Neutrophil (primary cell): Measurements from ENCODE around the gene ZNF148.

Source experiments
- H3K27ac ChIP-seq: fragments of 200-600 bp; sonication (generic); 2 replicates; pipeline ENCODE4 v1.5.1; 2016; ENCODE audit warnings: mild to moderate bottlenecking, moderate library complexity
- H3K27me3 ChIP-seq: fragments of 200-600 bp; sonication (generic); 2 replicates; pipeline ENCODE4 v1.6.0; 2016; ENCODE audit warnings: mild to moderate bottlenecking
- H3K36me3 ChIP-seq: fragments of 200-600 bp; sonication (generic); 2 replicates; pipeline ENCODE4 v1.5.1; 2017
- H3K4me1 ChIP-seq, 2 experiments: fragments of 200-600 bp in 1 of 2; sonication (generic) in 1 of 2; 1 replicate in 1 of 2; 2 replicates in 1 of 2; pipeline versions ENCODE4 v1.5.1 to v1.6.1; 2013 to 2016; ENCODE audit warnings: low read depth in 1 of 2, low read length in 1 of 2, mild to moderate bottlenecking in 1 of 2, moderate library complexity in 1 of 2; ENCODE audit not compliant: control insufficient read depth in 1 of 2, insufficient read depth in 1 of 2
- H3K4me3 ChIP-seq, 2 experiments: fragments of 200-600 bp in 1 of 2; sonication (generic) in 1 of 2; 1 replicate in 1 of 2; 2 replicates in 1 of 2; pipeline ENCODE4 v1.5.1; 2013 to 2016; ENCODE audit warnings: low read depth in 1 of 2, low read length in 1 of 2, mild to moderate bottlenecking in 1 of 2, moderate library complexity in 1 of 2
- H3K9me3 ChIP-seq: fragments of 200-600 bp; sonication (generic); 2 replicates; pipeline ENCODE4 v1.5.1; 2016
- TF ChIP-seq, protein P1 (sequence below): fragments of 200-600 bp; sonication (generic); IDR thresholded peaks from 2 replicates; pipeline ENCODE4 v1.5.1; 2016; ENCODE audit warnings: antibody characterized with exemption

ZNF148 gene, protein sequence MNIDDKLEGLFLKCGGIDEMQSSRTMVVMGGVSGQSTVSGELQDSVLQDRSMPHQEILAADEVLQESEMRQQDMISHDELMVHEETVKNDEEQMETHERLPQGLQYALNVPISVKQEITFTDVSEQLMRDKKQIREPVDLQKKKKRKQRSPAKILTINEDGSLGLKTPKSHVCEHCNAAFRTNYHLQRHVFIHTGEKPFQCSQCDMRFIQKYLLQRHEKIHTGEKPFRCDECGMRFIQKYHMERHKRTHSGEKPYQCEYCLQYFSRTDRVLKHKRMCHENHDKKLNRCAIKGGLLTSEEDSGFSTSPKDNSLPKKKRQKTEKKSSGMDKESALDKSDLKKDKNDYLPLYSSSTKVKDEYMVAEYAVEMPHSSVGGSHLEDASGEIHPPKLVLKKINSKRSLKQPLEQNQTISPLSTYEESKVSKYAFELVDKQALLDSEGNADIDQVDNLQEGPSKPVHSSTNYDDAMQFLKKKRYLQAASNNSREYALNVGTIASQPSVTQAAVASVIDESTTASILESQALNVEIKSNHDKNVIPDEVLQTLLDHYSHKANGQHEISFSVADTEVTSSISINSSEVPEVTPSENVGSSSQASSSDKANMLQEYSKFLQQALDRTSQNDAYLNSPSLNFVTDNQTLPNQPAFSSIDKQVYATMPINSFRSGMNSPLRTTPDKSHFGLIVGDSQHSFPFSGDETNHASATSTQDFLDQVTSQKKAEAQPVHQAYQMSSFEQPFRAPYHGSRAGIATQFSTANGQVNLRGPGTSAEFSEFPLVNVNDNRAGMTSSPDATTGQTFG

GRCh38 chr3:125374996-125375941 lies at the start of gene ZNF148:
TSS of gene ZNF148 (minus strand) at chr3:125375325. CDS start at chr3:125313640, 61,685 bp downstream.
- no peaks in the 10 kb centered on the region for H3K36me3 ChIP-seq
- H3K27me3 ChIP-seq, result no peaks in the 10 kb centered on the region
- peak within 1 kb of the TSS; percentile 86 to 89 for H3K4me3 ChIP-seq
- H3K27ac ChIP-seq, result peak within 1 kb of the TSS; percentile 86
- peaks cover 21 to 24% of the 10 kb centered on the region in 2 experiments for H3K4me1 ChIP-seq
- TF ChIP-seq, protein P1, sequence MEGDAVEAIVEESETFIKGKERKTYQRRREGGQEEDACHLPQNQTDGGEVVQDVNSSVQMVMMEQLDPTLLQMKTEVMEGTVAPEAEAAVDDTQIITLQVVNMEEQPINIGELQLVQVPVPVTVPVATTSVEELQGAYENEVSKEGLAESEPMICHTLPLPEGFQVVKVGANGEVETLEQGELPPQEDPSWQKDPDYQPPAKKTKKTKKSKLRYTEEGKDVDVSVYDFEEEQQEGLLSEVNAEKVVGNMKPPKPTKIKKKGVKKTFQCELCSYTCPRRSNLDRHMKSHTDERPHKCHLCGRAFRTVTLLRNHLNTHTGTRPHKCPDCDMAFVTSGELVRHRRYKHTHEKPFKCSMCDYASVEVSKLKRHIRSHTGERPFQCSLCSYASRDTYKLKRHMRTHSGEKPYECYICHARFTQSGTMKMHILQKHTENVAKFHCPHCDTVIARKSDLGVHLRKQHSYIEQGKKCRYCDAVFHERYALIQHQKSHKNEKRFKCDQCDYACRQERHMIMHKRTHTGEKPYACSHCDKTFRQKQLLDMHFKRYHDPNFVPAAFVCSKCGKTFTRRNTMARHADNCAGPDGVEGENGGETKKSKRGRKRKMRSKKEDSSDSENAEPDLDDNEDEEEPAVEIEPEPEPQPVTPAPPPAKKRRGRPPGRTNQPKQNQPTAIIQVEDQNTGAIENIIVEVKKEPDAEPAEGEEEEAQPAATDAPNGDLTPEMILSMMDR, result peak; percentile 46
- H3K9me3 ChIP-seq, result no peaks in the 10 kb centered on the region

DNA sequence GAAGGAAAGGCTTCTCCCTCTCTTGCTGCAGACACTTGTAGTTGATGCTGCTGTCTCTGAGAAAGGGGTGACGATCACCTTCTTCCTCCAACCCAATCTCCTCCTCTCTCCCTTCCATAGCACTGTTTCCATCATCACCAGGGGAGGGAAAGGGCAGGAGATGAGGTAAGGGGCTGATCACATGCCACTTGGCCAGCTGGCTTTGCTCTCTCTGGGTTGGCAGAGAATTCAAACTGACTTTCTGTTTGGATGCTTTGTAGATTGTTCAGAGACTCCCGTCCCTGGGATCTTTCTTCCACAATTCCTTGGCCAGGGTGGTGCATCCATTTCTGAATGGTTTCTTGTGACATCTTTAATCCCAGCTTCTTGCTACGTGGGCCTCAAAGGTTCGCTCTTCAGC lies 43.2 kb upstream of the ZNF148 start:
- Histone ChIP-seq H3K4me3 (no peak overlapping the region), H3K27ac (no peak overlapping the region), H3K36me3 (no peaks in the 10 kb centered on the region), H3K9me3 (no peaks in the 10 kb centered on the region), H3K4me1 (no peaks in the 10 kb centered on the region), H3K27me3 (peaks cover 14% of the 10 kb centered on the region)
- TF ChIP-seq, protein P1, result no peak

- no peaks in the 10 kb centered on the region for H3K4me1 ChIP-seq
- peaks cover 18% of the 10 kb centered on the region for H3K27me3 ChIP-seq
- TF ChIP-seq, protein P1, result no peak
- H3K27ac ChIP-seq, result no peak overlapping the region
- H3K9me3 ChIP-seq, result no peaks in the 10 kb centered on the region
- H3K4me3 ChIP-seq, result no peak overlapping the region
- H3K36me3 ChIP-seq, result no peaks in the 10 kb centered on the region
Measured at GRCh38 chr3:125416235-125416634, 41.1 kb upstream of the ZNF148 start.

DNA sequence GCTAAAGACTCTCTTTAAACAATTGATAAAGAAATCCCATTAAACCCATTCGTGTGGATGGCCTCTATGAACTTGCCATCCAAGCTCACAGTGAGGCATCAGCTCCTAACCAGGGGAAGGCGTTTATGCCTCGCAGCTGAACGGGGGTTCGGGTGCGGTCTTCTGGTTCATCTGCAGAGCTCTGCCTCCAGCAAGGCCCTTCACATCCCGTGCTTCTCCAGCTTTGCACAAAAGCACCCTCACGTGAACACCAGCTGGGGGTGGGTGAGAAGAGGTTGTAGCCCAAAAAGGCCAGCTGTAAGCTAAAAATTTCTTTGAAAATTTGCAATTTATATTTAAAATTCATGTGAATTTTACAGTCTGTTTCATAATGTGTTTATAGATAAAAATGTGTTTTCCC lies 39.5 kb upstream of the ZNF148 start:
- Histone ChIP-seq H3K9me3 (no peaks in the 10 kb centered on the region), H3K4me1 (no peaks in the 10 kb centered on the region), H3K4me3 (no peak overlapping the region), H3K27me3 (peaks cover 21% of the 10 kb centered on the region), H3K36me3 (no peaks in the 10 kb centered on the region), H3K27ac (no peak overlapping the region)
- TF ChIP-seq, protein P1, result no peak

- Histone ChIP-seq H3K27me3 (peaks cover 30% of the 10 kb centered on the region), H3K27ac (no peak overlapping the region), H3K36me3 (no peaks in the 10 kb centered on the region), H3K4me1 (no peaks in the 10 kb centered on the region), H3K4me3 (no peak overlapping the region), H3K9me3 (no peaks in the 10 kb centered on the region)
- TF ChIP-seq, protein P1, result no peak
Measured at GRCh38 chr3:125410922-125411321, 35.8 kb upstream of the ZNF148 start.
